NCI-H2107 treated with DMSO at 0.1 percent for 48 hours (cell line): Measurements from ENCODE around the gene ACOT12.
"Not testable (repeated sequence)": the region's sequence is repeated elsewhere in the genome, so short reads cannot be mapped to it uniquely, and the experiment has no call there.

Source experiments
- DNase-seq: peaks from one replicate; lab custom pipeline; 2025; ENCODE audit not compliant: unreplicated experiment; lab: John Stamatoyannopoulos, UW

The ACOT12 gene

GRCh38 chr5:81294021-81294420, 99.9 kb downstream of the ACOT12 start:
- not testable (repeated sequence) for DNase-seq

- DNase-seq = no peak
Observed at GRCh38 chr5:81292130-81292529, 101.8 kb downstream of the ACOT12 start.

- no peak for DNase-seq
Observed at GRCh38 chr5:81290146-81290545, 103.8 kb downstream of the ACOT12 start.

GRCh38 chr5:81288021-81288433, 105.9 kb downstream of the ACOT12 start:
- no peak for DNase-seq

- DNase-seq = no peak
Observed at GRCh38 chr5:81286059-81286617, 107.8 kb downstream of the ACOT12 start.

GRCh38 chr5:81283976-81284375, 110.0 kb downstream of the ACOT12 start:
- no peak for DNase-seq
